ENCODE measurements around the gene C19orf85.

- TF ChIP-seq POLR2A (IDR thresholded peaks at IDR 0.05) (no peak), CTCF (IDR thresholded peaks at IDR 0.05) (no peak)
Measured at GRCh38 chr19:55462722-55463121, 1.8 kb downstream of the C19orf85 start.
